WTC11 (cell line): ENCODE data around the gene PTPRN2. TPM values are rescaled to one million over a fixed set of nuclear protein-coding genes. Genes with fewer than 3 reads are reported as not detected.

Experiments used
- ATAC-seq: fragments of 200-7000 bp; cut with Tn5 transposase; 2 replicates; pipeline ENCODE4 v1.10.0; 2021; ENCODE audit warnings: mild to moderate bottlenecking, moderate library complexity
- CTCF ChIA-PET: fragments of 300-600 bp; sonication (Branson Sonifier 250); formaldehyde crosslinking; loops from one replicate; lab custom pipeline; 2021; ENCODE audit warnings: antibody characterized with exemption; lab: Charles Lee
- POLR2A ChIA-PET: fragments of 350-600 bp; sonication (Branson Sonifier 250); formaldehyde crosslinking; loops from one replicate; lab custom pipeline; 2021; ENCODE audit warnings: antibody characterized with exemption; lab: Charles Lee
- DNase-seq: peaks from one replicate; pipeline ENCODE4 v3.0.0; 2021; ENCODE audit warnings: low spot score
- H3K27ac Mint-ChIP-seq: 2 replicates; pipeline ENCODE4 v1.8.0; 2021; ENCODE audit warnings: mixed read lengths
- H3K27me3 Mint-ChIP-seq: 2 replicates; pipeline ENCODE4 v1.8.0; 2021; ENCODE audit warnings: low read depth, mild to moderate bottlenecking, moderate library complexity, mixed read lengths
- H3K36me3 Mint-ChIP-seq: 2 replicates; pipeline ENCODE4 v1.8.0; 2021; ENCODE audit warnings: mixed read lengths
- H3K4me1 Mint-ChIP-seq: 2 replicates; pipeline ENCODE4 v1.8.0; 2022; ENCODE audit warnings: mixed read lengths
- H3K4me3 Mint-ChIP-seq: 2 replicates; pipeline ENCODE4 v1.8.0; 2021; ENCODE audit warnings: mild to moderate bottlenecking, moderate library complexity, mixed read lengths
- H3K9me3 Mint-ChIP-seq: 2 replicates; pipeline ENCODE4 v1.8.0; 2021; ENCODE audit warnings: mixed read lengths
- ESRRA ChIP-seq: sonication (generic); formaldehyde crosslinking; IDR thresholded peaks from 2 replicates; pipeline ENCODE4 v1.8.1; 2022; ENCODE audit warnings: mild to moderate bottlenecking, missing genetic modification reagents, borderline replicate concordance
- ETV6 ChIP-seq: sonication (generic); formaldehyde crosslinking; IDR thresholded peaks from 2 replicates; pipeline ENCODE4 v1.8.1; 2022; ENCODE audit warnings: mild to moderate bottlenecking, missing genetic modification reagents
- FOXK1 ChIP-seq: sonication (generic); formaldehyde crosslinking; IDR thresholded peaks from 2 replicates; pipeline ENCODE4 v1.8.0; 2022; ENCODE audit warnings: mild to moderate bottlenecking, moderate library complexity, missing genetic modification reagents
- FOXP1 ChIP-seq: sonication (generic); formaldehyde crosslinking; IDR thresholded peaks from 2 replicates; pipeline ENCODE4 v1.8.0; 2022; ENCODE audit warnings: missing genetic modification reagents, mild to moderate bottlenecking, moderate library complexity, borderline replicate concordance
- JAZF1 ChIP-seq: fragments of 250-450 bp; sonication (Bioruptor Pico); IDR thresholded peaks from 2 replicates; pipeline ENCODE4 v1.9.0; 2021; ENCODE audit warnings: moderate library complexity, mild to moderate bottlenecking, inconsistent platforms
- KAT7 ChIP-seq: sonication (generic); formaldehyde crosslinking; IDR thresholded peaks from 2 replicates; pipeline ENCODE4 v1.8.1; 2023; ENCODE audit warnings: missing genetic modification reagents, mild to moderate bottlenecking, borderline replicate concordance
- NR2C2 ChIP-seq: sonication (generic); formaldehyde crosslinking; IDR thresholded peaks from 2 replicates; pipeline ENCODE4 v1.8.0; 2022; ENCODE audit warnings: mild to moderate bottlenecking, missing genetic modification reagents
- SP1 ChIP-seq: sonication (generic); formaldehyde crosslinking; conservative IDR thresholded peaks from 2 replicates; pipeline ENCODE4 v1.8.1; 2022; ENCODE audit warnings: missing genetic modification reagents
- TP53 ChIP-seq: sonication (generic); formaldehyde crosslinking; IDR thresholded peaks from 2 replicates; pipeline ENCODE4 v1.8.1; 2023; ENCODE audit warnings: mild to moderate bottlenecking, missing genetic modification reagents
- ZNF121 ChIP-seq: sonication (generic); formaldehyde crosslinking; IDR thresholded peaks from 2 replicates; pipeline ENCODE4 v1.8.0; 2023; ENCODE audit warnings: missing genetic modification reagents
- ZNF232 ChIP-seq: sonication (generic); formaldehyde crosslinking; IDR thresholded peaks from 2 replicates; pipeline ENCODE4 v1.8.0; 2022; ENCODE audit warnings: mild to moderate bottlenecking, missing genetic modification reagents
- total RNA-seq: library from RNA; stranded (reverse); gene quantifications from 3 replicates; pipeline ENCODE4 v1.2.3, GENCODE V29; 2021
- TF ChIP-seq, protein P1 (sequence below): sonication (generic); formaldehyde crosslinking; IDR thresholded peaks from 2 replicates; pipeline ENCODE4 v1.8.0; 2022; ENCODE audit warnings: mild to moderate bottlenecking, missing genetic modification reagents
- TF ChIP-seq, protein P2 (sequence below): fragments of 200-600 bp; IDR thresholded peaks from 2 replicates; pipeline ENCODE4 v1.8.0; 2022; ENCODE audit warnings: antibody characterized with exemption
- TF ChIP-seq, protein P3 (sequence below): sonication (generic); formaldehyde crosslinking; IDR thresholded peaks from 2 replicates; pipeline ENCODE4 v1.8.1; 2023; ENCODE audit warnings: mild to moderate bottlenecking, missing genetic modification reagents, moderate library complexity
- TF ChIP-seq, protein P4 (sequence below): sonication (generic); formaldehyde crosslinking; IDR thresholded peaks from 2 replicates; pipeline ENCODE4 v1.8.1; 2023; ENCODE audit warnings: mild to moderate bottlenecking, moderate library complexity, missing genetic modification reagents
- TF ChIP-seq, protein P5 (sequence below): sonication (generic); formaldehyde crosslinking; IDR thresholded peaks from 2 replicates; pipeline ENCODE4 v1.8.0; 2023; ENCODE audit warnings: missing genetic modification reagents, mild to moderate bottlenecking, borderline replicate concordance
- TF ChIP-seq, protein P6 (sequence below): sonication (generic); formaldehyde crosslinking; IDR thresholded peaks from 2 replicates; pipeline ENCODE4 v1.8.1; 2022; ENCODE audit warnings: missing genetic modification reagents, borderline replicate concordance
- TF ChIP-seq, protein P7 (sequence below): fragments of 250-450 bp; sonication (Bioruptor Pico); IDR thresholded peaks from 2 replicates; pipeline ENCODE4 v1.9.0; 2021; ENCODE audit warnings: mild to moderate bottlenecking
- TF ChIP-seq, protein P8 (sequence below): sonication (generic); formaldehyde crosslinking; IDR thresholded peaks from 2 replicates; pipeline ENCODE4 v1.8.1; 2022; ENCODE audit warnings: low read depth, mild to moderate bottlenecking, moderate library complexity, missing genetic modification reagents, borderline replicate concordance
- TF ChIP-seq, protein P9 (sequence below): sonication (generic); formaldehyde crosslinking; conservative IDR thresholded peaks from 2 replicates; pipeline ENCODE4 v1.8.1; 2022; ENCODE audit warnings: mild to moderate bottlenecking, missing genetic modification reagents

Gene PTPRN2
- total RNA-seq, 1 experiment from 2014 or later, result 4.7 TPM

DNA sequence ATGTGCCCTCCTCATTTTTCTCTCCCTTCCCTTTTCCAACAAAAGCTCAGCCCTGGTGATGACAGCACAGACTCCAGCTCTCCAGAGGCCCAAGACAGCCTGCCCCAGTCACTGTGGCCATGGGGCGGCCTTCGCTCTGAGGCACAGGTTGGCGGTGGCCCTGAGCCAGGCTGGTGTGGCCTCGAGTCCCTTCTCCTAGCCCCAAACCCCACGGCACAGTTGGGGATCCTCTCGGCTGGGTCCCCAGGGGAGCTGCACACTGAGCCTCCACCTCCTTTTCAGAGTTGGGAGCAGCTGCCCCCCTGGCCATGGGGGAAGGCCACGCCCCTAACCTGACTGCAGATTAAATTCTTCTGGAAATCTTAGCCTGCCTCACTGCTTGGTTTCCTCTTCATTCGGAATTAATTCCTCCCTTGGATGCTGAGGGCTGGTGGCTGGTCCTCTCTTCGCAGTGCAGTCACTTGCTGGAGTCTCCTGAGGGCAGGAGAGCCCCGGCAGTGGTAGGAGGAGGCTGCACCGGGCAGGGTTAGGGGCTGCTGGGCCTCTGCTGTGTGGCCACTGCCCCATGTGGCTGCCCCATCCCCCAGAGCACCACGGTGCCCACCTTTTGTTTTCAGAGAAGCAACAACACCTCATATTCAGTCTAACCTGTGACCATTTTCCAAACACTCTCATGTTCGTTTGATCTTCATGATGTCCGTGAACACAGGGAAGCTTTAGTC, 824.2 kb downstream of the PTPRN2 start:
- Mint-ChIP-seq H3K27ac (no peak overlapping the region), H3K36me3 (peaks cover 50% of the 10 kb centered on the region), H3K9me3 (peaks cover 49% of the 10 kb centered on the region), H3K4me3 (no peak overlapping the region), H3K27me3 (peaks cover 10% of the 10 kb centered on the region), H3K4me1 (no peaks in the 10 kb centered on the region)
- ChIA-PET POLR2A (no interaction called here), CTCF (no interaction called here)
- no peak for ATAC-seq
- DNase-seq, result no peak
- TF ChIP-seq, protein P1, sequence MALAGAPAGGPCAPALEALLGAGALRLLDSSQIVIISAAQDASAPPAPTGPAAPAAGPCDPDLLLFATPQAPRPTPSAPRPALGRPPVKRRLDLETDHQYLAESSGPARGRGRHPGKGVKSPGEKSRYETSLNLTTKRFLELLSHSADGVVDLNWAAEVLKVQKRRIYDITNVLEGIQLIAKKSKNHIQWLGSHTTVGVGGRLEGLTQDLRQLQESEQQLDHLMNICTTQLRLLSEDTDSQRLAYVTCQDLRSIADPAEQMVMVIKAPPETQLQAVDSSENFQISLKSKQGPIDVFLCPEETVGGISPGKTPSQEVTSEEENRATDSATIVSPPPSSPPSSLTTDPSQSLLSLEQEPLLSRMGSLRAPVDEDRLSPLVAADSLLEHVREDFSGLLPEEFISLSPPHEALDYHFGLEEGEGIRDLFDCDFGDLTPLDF (CRISPR knock-in tag), result no peak
- TF ChIP-seq ZNF232 (CRISPR knock-in tag) (no peak), ESRRA (CRISPR knock-in tag) (no peak), KAT7 (CRISPR knock-in tag) (no peak), TP53 (CRISPR knock-in tag) (no peak), JAZF1 (CRISPR knock-in tag) (no peak), SP1 (no peak), FOXK1 (CRISPR knock-in tag) (no peak), ETV6 (CRISPR knock-in tag) (no peak), NR2C2 (no peak), FOXP1 (CRISPR knock-in tag) (no peak), ZNF121 (CRISPR knock-in tag) (no peak)
- TF ChIP-seq, protein P2, sequence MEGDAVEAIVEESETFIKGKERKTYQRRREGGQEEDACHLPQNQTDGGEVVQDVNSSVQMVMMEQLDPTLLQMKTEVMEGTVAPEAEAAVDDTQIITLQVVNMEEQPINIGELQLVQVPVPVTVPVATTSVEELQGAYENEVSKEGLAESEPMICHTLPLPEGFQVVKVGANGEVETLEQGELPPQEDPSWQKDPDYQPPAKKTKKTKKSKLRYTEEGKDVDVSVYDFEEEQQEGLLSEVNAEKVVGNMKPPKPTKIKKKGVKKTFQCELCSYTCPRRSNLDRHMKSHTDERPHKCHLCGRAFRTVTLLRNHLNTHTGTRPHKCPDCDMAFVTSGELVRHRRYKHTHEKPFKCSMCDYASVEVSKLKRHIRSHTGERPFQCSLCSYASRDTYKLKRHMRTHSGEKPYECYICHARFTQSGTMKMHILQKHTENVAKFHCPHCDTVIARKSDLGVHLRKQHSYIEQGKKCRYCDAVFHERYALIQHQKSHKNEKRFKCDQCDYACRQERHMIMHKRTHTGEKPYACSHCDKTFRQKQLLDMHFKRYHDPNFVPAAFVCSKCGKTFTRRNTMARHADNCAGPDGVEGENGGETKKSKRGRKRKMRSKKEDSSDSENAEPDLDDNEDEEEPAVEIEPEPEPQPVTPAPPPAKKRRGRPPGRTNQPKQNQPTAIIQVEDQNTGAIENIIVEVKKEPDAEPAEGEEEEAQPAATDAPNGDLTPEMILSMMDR, result no peak
- TF ChIP-seq, protein P3, sequence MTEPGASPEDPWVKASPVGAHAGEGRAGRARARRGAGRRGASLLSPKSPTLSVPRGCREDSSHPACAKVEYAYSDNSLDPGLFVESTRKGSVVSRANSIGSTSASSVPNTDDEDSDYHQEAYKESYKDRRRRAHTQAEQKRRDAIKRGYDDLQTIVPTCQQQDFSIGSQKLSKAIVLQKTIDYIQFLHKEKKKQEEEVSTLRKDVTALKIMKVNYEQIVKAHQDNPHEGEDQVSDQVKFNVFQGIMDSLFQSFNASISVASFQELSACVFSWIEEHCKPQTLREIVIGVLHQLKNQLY, result no peak
- TF ChIP-seq, protein P4, sequence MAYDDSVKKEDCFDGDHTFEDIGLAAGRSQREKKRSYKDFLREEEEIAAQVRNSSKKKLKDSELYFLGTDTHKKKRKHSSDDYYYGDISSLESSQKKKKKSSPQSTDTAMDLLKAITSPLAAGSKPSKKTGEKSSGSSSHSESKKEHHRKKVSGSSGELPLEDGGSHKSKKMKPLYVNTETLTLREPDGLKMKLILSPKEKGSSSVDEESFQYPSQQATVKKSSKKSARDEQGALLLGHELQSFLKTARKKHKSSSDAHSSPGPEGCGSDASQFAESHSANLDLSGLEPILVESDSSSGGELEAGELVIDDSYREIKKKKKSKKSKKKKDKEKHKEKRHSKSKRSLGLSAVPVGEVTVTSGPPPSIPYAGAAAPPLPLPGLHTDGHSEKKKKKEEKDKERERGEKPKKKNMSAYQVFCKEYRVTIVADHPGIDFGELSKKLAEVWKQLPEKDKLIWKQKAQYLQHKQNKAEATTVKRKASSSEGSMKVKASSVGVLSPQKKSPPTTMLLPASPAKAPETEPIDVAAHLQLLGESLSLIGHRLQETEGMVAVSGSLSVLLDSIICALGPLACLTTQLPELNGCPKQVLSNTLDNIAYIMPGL (CRISPR knock-in tag), result no peak
- TF ChIP-seq, protein P5, sequence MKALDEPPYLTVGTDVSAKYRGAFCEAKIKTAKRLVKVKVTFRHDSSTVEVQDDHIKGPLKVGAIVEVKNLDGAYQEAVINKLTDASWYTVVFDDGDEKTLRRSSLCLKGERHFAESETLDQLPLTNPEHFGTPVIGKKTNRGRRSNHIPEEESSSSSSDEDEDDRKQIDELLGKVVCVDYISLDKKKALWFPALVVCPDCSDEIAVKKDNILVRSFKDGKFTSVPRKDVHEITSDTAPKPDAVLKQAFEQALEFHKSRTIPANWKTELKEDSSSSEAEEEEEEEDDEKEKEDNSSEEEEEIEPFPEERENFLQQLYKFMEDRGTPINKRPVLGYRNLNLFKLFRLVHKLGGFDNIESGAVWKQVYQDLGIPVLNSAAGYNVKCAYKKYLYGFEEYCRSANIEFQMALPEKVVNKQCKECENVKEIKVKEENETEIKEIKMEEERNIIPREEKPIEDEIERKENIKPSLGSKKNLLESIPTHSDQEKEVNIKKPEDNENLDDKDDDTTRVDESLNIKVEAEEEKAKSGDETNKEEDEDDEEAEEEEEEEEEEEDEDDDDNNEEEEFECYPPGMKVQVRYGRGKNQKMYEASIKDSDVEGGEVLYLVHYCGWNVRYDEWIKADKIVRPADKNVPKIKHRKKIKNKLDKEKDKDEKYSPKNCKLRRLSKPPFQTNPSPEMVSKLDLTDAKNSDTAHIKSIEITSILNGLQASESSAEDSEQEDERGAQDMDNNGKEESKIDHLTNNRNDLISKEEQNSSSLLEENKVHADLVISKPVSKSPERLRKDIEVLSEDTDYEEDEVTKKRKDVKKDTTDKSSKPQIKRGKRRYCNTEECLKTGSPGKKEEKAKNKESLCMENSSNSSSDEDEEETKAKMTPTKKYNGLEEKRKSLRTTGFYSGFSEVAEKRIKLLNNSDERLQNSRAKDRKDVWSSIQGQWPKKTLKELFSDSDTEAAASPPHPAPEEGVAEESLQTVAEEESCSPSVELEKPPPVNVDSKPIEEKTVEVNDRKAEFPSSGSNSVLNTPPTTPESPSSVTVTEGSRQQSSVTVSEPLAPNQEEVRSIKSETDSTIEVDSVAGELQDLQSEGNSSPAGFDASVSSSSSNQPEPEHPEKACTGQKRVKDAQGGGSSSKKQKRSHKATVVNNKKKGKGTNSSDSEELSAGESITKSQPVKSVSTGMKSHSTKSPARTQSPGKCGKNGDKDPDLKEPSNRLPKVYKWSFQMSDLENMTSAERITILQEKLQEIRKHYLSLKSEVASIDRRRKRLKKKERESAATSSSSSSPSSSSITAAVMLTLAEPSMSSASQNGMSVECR (CRISPR knock-in tag), result no peak
- TF ChIP-seq, protein P6, sequence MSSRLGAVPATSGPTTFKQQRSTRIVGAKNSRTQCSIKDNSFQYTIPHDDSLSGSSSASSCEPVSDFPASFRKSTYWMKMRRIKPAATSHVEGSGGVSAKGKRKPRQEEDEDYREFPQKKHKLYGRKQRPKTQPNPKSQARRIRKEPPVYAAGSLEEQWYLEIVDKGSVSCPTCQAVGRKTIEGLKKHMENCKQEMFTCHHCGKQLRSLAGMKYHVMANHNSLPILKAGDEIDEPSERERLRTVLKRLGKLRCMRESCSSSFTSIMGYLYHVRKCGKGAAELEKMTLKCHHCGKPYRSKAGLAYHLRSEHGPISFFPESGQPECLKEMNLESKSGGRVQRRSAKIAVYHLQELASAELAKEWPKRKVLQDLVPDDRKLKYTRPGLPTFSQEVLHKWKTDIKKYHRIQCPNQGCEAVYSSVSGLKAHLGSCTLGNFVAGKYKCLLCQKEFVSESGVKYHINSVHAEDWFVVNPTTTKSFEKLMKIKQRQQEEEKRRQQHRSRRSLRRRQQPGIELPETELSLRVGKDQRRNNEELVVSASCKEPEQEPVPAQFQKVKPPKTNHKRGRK (CRISPR knock-in tag), result no peak
- TF ChIP-seq, protein P7, sequence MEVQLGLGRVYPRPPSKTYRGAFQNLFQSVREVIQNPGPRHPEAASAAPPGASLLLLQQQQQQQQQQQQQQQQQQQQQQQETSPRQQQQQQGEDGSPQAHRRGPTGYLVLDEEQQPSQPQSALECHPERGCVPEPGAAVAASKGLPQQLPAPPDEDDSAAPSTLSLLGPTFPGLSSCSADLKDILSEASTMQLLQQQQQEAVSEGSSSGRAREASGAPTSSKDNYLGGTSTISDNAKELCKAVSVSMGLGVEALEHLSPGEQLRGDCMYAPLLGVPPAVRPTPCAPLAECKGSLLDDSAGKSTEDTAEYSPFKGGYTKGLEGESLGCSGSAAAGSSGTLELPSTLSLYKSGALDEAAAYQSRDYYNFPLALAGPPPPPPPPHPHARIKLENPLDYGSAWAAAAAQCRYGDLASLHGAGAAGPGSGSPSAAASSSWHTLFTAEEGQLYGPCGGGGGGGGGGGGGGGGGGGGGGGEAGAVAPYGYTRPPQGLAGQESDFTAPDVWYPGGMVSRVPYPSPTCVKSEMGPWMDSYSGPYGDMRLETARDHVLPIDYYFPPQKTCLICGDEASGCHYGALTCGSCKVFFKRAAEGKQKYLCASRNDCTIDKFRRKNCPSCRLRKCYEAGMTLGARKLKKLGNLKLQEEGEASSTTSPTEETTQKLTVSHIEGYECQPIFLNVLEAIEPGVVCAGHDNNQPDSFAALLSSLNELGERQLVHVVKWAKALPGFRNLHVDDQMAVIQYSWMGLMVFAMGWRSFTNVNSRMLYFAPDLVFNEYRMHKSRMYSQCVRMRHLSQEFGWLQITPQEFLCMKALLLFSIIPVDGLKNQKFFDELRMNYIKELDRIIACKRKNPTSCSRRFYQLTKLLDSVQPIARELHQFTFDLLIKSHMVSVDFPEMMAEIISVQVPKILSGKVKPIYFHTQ (CRISPR knock-in tag), result no peak
- TF ChIP-seq, protein P8, sequence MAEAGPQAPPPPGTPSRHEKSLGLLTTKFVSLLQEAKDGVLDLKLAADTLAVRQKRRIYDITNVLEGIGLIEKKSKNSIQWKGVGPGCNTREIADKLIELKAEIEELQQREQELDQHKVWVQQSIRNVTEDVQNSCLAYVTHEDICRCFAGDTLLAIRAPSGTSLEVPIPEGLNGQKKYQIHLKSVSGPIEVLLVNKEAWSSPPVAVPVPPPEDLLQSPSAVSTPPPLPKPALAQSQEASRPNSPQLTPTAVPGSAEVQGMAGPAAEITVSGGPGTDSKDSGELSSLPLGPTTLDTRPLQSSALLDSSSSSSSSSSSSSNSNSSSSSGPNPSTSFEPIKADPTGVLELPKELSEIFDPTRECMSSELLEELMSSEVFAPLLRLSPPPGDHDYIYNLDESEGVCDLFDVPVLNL (CRISPR knock-in tag), result no peak
- TF ChIP-seq, protein P9, sequence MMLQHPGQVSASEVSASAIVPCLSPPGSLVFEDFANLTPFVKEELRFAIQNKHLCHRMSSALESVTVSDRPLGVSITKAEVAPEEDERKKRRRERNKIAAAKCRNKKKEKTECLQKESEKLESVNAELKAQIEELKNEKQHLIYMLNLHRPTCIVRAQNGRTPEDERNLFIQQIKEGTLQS (CRISPR knock-in tag), result no peak
